HEK293T (cell line): Measurements from ENCODE around the gene GMPR.

Experiments
- ARNT ChIP-seq: fragments of 450-650 bp; IDR thresholded peaks from 2 replicates; pipeline ENCODE4 v1.6.1; 2017; ENCODE audit warnings: mild to moderate bottlenecking
- BHLHE40 ChIP-seq: fragments of 450-650 bp; IDR thresholded peaks from 2 replicates; pipeline ENCODE4 v1.6.1; 2016; ENCODE audit warnings: mild to moderate bottlenecking, moderate library complexity, borderline replicate concordance
- HDGF ChIP-seq: fragments of 450-650 bp; IDR thresholded peaks from 2 replicates; pipeline ENCODE4 v1.6.1; 2017; ENCODE audit warnings: antibody characterized with exemption, borderline replicate concordance
- L3MBTL2 ChIP-seq: fragments of 450-650 bp; conservative IDR thresholded peaks from 2 replicates; pipeline ENCODE4 v1.6.1; 2016; ENCODE audit warnings: mild to moderate bottlenecking
- PKNOX1 ChIP-seq: fragments of 450-650 bp; IDR thresholded peaks from 2 replicates; pipeline ENCODE4 v1.6.1; 2016
- SP1 ChIP-seq: fragments of 450-650 bp; IDR thresholded peaks from 2 replicates; pipeline ENCODE4 v1.6.1; 2017
- SUZ12 ChIP-seq: fragments of 450-650 bp; IDR thresholded peaks from 2 replicates; pipeline ENCODE4 v1.6.1; 2016; ENCODE audit warnings: mild to moderate bottlenecking
- TARDBP ChIP-seq: fragments of 450-650 bp; IDR thresholded peaks from 2 replicates; pipeline ENCODE4 v1.6.1; 2016

DNA sequence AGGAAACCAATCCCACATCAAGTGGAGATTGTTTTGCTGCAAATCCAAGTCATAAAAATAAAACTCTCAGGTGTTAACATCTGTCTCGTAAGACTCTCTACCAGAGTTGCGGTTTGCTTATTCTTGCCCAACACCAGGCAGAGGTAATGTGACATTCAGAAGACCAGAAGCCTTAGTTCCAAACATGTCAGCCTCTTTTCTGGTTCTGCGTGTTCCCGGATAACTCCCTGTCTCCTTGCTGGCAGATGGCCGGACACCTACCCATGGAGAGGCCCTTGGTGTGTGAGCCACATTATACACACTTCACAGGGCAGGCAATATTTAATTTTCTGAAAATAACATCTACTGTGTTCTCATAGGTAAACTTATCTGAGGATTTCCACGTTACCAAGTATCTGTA lies 73.4 kb downstream of the GMPR start:
- no peak for TF ChIP-seq SP1
- TF ChIP-seq PKNOX1, result no peak
- TF ChIP-seq L3MBTL2, result no peak
- no peak for TF ChIP-seq HDGF
- no peak for TF ChIP-seq SUZ12
- TF ChIP-seq TARDBP, result no peak
- no peak for TF ChIP-seq BHLHE40
- no peak for TF ChIP-seq ARNT
